ENCODE results near the gene KCNJ1. TPM values are rescaled to one million over a fixed set of nuclear protein-coding genes. Genes with fewer than 3 reads are reported as not detected.

Gene KCNJ1
- total and polyA plus RNA-seq, 2 experiments from 2014 or later = not detected

DNA sequence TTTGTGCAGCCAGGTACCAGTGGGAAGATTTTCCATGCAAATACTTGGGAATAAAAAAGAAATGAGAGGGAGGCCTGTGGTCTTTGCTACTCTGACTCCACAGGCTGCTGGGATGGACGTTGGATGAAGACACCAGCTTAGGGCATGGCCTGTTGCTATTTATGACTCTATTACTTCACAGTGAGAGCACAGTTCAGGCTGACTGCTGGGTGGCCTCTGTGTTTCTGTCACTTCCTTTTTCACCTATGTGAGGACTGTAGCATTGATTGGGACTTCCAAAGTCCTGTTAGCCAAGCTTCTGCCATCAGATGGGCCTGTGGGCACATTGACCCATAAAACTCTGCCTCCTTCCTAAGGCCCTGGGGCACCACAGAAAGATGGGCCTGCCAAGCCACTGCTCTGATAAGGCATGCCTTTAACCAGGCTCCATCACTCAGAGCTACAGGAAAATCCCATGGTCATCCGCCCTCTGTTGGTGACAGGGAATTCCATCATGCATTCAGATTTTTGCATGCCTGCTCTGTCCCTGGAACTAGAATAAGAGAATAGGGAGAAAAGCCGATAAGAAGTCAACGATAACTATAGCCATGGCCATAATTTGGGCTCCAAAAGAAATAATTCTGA, 64.6 kb downstream of the KCNJ1 start:
- Histone ChIP-seq H3K4me3 (no peak overlapping the region), H3K27ac (no peak overlapping the region), H3K36me3 (no peaks in the 10 kb centered on the region), H3K27me3 (peaks cover 40% of the 10 kb centered on the region), H3K4me1 (ENCODE audit: low read depth) (no peaks in the 10 kb centered on the region), H3K9me3 (ENCODE audit: low read depth) (no peaks in the 10 kb centered on the region)
- DNase-seq (ENCODE audit: low read depth in 1 of 2, low spot score in 1 of 2) = peak; percentile 47 to 58
- TF ChIP-seq, protein P1, sequence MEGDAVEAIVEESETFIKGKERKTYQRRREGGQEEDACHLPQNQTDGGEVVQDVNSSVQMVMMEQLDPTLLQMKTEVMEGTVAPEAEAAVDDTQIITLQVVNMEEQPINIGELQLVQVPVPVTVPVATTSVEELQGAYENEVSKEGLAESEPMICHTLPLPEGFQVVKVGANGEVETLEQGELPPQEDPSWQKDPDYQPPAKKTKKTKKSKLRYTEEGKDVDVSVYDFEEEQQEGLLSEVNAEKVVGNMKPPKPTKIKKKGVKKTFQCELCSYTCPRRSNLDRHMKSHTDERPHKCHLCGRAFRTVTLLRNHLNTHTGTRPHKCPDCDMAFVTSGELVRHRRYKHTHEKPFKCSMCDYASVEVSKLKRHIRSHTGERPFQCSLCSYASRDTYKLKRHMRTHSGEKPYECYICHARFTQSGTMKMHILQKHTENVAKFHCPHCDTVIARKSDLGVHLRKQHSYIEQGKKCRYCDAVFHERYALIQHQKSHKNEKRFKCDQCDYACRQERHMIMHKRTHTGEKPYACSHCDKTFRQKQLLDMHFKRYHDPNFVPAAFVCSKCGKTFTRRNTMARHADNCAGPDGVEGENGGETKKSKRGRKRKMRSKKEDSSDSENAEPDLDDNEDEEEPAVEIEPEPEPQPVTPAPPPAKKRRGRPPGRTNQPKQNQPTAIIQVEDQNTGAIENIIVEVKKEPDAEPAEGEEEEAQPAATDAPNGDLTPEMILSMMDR (IDR thresholded peaks at IDR 0.05; ENCODE audit: low read depth, low read length) = peak; percentile 59

- DNase-seq (ENCODE audit: low read depth in 1 of 2, low spot score in 1 of 2) = no peak
- peaks cover 30% of the 10 kb centered on the region for H3K27me3 ChIP-seq
- no peak overlapping the region for H3K4me3 ChIP-seq
- no peak overlapping the region for H3K27ac ChIP-seq
- TF ChIP-seq, protein P1 (IDR thresholded peaks at IDR 0.05; ENCODE audit: low read depth, low read length) = no peak
- H3K9me3 ChIP-seq (ENCODE audit: low read depth) = no peaks in the 10 kb centered on the region
- no peaks in the 10 kb centered on the region for H3K36me3 ChIP-seq
- H3K4me1 ChIP-seq (ENCODE audit: low read depth) = no peaks in the 10 kb centered on the region
Measured at GRCh38 chr11:128800871-128801417, 66.2 kb downstream of the KCNJ1 start.

GRCh38 chr11:128796270-128796669, 70.8 kb downstream of the KCNJ1 start:
- H3K27ac ChIP-seq = no peak overlapping the region
- peaks cover 29% of the 10 kb centered on the region for H3K27me3 ChIP-seq
- H3K9me3 ChIP-seq (ENCODE audit: low read depth) = no peaks in the 10 kb centered on the region

GRCh38 chr11:128790196-128790595, 76.9 kb downstream of the KCNJ1 start:
- Histone ChIP-seq H3K27me3 (peaks cover 26% of the 10 kb centered on the region), H3K36me3 (no peaks in the 10 kb centered on the region), H3K27ac (no peak overlapping the region), H3K4me3 (no peak overlapping the region), H3K9me3 (ENCODE audit: low read depth) (no peaks in the 10 kb centered on the region), H3K4me1 (ENCODE audit: low read depth) (no peaks in the 10 kb centered on the region)
- DNase-seq (ENCODE audit: low read depth in 1 of 2, low spot score in 1 of 2) = peak; percentile 24 to 96
- TF ChIP-seq, protein P1 (IDR thresholded peaks at IDR 0.05; ENCODE audit: low read depth, low read length) = no peak

More at GRCh38 chr11:128796270-128796669, 70.8 kb downstream of the KCNJ1 start:
- TF ChIP-seq, protein P1 (IDR thresholded peaks at IDR 0.05; ENCODE audit: low read depth, low read length) = no peak
- Histone ChIP-seq H3K36me3 (no peaks in the 10 kb centered on the region), H3K4me3 (no peak overlapping the region), H3K4me1 (ENCODE audit: low read depth) (no peaks in the 10 kb centered on the region)
- DNase-seq (ENCODE audit: low read depth in 1 of 2, low spot score in 1 of 2) = peak in 1 of 2 donors; percentile 42

DNA sequence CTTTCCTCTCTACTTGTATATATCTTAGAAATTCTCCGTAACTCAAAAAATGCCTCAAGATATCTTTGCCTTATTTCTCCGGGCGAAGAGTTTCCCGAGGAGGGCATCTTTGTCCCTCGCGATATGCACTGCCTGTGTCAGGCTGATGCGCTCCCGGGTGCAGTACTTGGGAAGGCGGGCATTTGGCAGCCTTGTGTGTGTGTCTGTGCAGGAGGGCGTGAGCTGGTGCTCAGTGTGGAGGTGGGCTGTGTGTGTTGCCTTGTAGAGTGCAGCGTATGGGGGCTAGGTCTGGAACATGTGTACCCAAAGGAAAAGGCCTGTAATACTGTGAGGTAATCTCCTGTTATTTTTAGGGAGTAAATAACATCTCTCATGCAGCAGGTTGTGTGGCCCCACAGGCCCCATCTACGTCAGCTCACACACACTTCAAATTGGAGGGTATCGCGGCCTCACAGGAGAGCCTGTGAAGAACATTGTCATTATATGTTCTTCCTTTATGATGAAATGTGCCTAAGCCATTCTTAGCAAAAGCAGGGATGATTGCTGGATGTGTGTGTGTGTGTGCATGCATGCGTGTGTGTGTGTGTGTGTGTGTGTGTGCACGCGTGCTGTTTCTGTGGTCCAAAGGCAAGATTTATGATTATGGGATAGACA, 77.5 kb downstream of the KCNJ1 start:
- TF ChIP-seq, protein P1 (IDR thresholded peaks at IDR 0.05; ENCODE audit: low read depth, low read length) = no peak
- Histone ChIP-seq H3K4me1 (ENCODE audit: low read depth) (no peaks in the 10 kb centered on the region), H3K27ac (no peak overlapping the region), H3K9me3 (ENCODE audit: low read depth) (no peaks in the 10 kb centered on the region), H3K27me3 (peaks cover 32% of the 10 kb centered on the region), H3K36me3 (no peaks in the 10 kb centered on the region), H3K4me3 (no peak overlapping the region)
- DNase-seq (ENCODE audit: low read depth in 1 of 2, low spot score in 1 of 2) = peak in 1 of 2 donors; percentile 58

Other genes starting within 250 kb of the KCNJ1 start
- 0.83 and 0.99 TPM in 2 replicates for gene FLI1, start 173.2 kb downstream of the KCNJ1 start, total RNA-seq
- gene FLI1, start 173.2 kb downstream of the KCNJ1 start, polyA plus RNA-seq = 0.68 and 2.8 TPM in 2 replicates
- gene KCNJ5, start 24.1 kb upstream of the KCNJ1 start, total RNA-seq = 67.5 and 71.8 TPM in 2 replicates
- gene KCNJ5, start 24.1 kb upstream of the KCNJ1 start, polyA plus RNA-seq = 44.8 and 58.3 TPM in 2 replicates
- gene TP53AIP1, start 75.6 kb upstream of the KCNJ1 start, total RNA-seq = 0.46 TPM in 1 of 2 replicates, not detected in the other
- 0.26 and 0.83 TPM in 2 replicates for gene TP53AIP1, start 75.6 kb upstream of the KCNJ1 start, polyA plus RNA-seq

Measured in cardiac muscle cell (in vitro differentiated cells and primary cell).